ENCODE data around the gene MLLT3. TPM values are rescaled to one million over a fixed set of nuclear protein-coding genes. Genes with fewer than 3 reads are reported as not detected.

Gene MLLT3
- total and polyA plus RNA-seq, 2 experiments from 2014 or later, result 13.7 to 39.2 TPM

- Histone ChIP-seq H4K20me1 (ENCODE audit: insufficient read depth, poor library complexity, severe bottlenecking) (peaks cover 4% of the 10 kb centered on the region), H2AFZ (no peak overlapping the region), H3K36me3 (replicated peaks; ENCODE audit: insufficient read depth, low read depth) (no peaks in the 10 kb centered on the region), H3K79me2 (peaks cover 85% of the 10 kb centered on the region), H3K4me2 (no peak overlapping the region), H3K27ac (no peak overlapping the region), H3K27me3 (no peaks in the 10 kb centered on the region), H3K4me1 (ENCODE audit: insufficient read depth) (peaks cover 4% of the 10 kb centered on the region), H3K9me2 (replicated peaks; ENCODE audit: insufficient read depth) (no peaks in the 10 kb centered on the region), H3K4me3 (no peak overlapping the region), H3K9me3 (ENCODE audit: low read depth) (no peaks in the 10 kb centered on the region)
- TF ChIP-seq EZH2phosphoT487 (IDR thresholded peaks at IDR 0.05; ENCODE audit: low read depth, severe bottlenecking, unreplicated experiment) (no peak), CTCF (IDR thresholded peaks at IDR 0.05; ENCODE audit: poor library complexity) (no peak), EZH2 (IDR thresholded peaks at IDR 0.05; ENCODE audit: borderline replicate concordance) (no peak)
- DNase-seq (ENCODE audit: low spot score), result no peak
- WGBS (ENCODE audit: low lambda C conversion rate, missing lambda C conversion rate), result 92% methylated on average over 11 of the region's 11 CpGs
Observed at GRCh38 chr9:20506099-20506900, 116.0 kb downstream of the MLLT3 start.

GRCh38 chr9:20505574-20505973 lies 116.7 kb downstream of the MLLT3 start:
- no peak overlapping the region for H3K4me3 ChIP-seq
- DNase-seq (ENCODE audit: low spot score), result no peak
- H2AFZ ChIP-seq, result no peak overlapping the region
- H3K4me2 ChIP-seq, result no peak overlapping the region
- 88% methylated on average over 5 of the region's 5 CpGs for WGBS (ENCODE audit: low lambda C conversion rate, missing lambda C conversion rate)
- H3K36me3 ChIP-seq (replicated peaks; ENCODE audit: insufficient read depth, low read depth), result no peaks in the 10 kb centered on the region
- peaks cover 4% of the 10 kb centered on the region for H3K4me1 ChIP-seq (ENCODE audit: insufficient read depth)
- no peaks in the 10 kb centered on the region for H3K9me3 ChIP-seq (ENCODE audit: low read depth)
- no peak overlapping the region for H3K27ac ChIP-seq
- H3K79me2 ChIP-seq, result peaks cover 85% of the 10 kb centered on the region
- no peaks in the 10 kb centered on the region for H3K9me2 ChIP-seq (replicated peaks; ENCODE audit: insufficient read depth)
- TF ChIP-seq EZH2 (IDR thresholded peaks at IDR 0.05; ENCODE audit: borderline replicate concordance), result no peak
- TF ChIP-seq CTCF (IDR thresholded peaks at IDR 0.05; ENCODE audit: poor library complexity), result no peak
- TF ChIP-seq EZH2phosphoT487 (IDR thresholded peaks at IDR 0.05; ENCODE audit: low read depth, severe bottlenecking, unreplicated experiment), result no peak
- H4K20me1 ChIP-seq (ENCODE audit: insufficient read depth, poor library complexity, severe bottlenecking), result peaks cover 4% of the 10 kb centered on the region
- H3K27me3 ChIP-seq, result no peaks in the 10 kb centered on the region

GRCh38 chr9:20504930-20505329 lies 117.4 kb downstream of the MLLT3 start:
- peaks cover 3% of the 10 kb centered on the region for H3K4me1 ChIP-seq (ENCODE audit: insufficient read depth)
- TF ChIP-seq CTCF (IDR thresholded peaks at IDR 0.05; ENCODE audit: poor library complexity), result no peak

More at GRCh38 chr9:20504930-20505329, 117.4 kb downstream of the MLLT3 start:
- no peak overlapping the region for H3K27ac ChIP-seq
- H3K4me2 ChIP-seq, result no peak overlapping the region
- H4K20me1 ChIP-seq (ENCODE audit: insufficient read depth, poor library complexity, severe bottlenecking), result peaks cover 4% of the 10 kb centered on the region
- no peak for DNase-seq (ENCODE audit: low spot score)
- peaks cover 82% of the 10 kb centered on the region for H3K79me2 ChIP-seq
- H3K36me3 ChIP-seq (replicated peaks; ENCODE audit: insufficient read depth, low read depth), result no peaks in the 10 kb centered on the region
- H3K4me3 ChIP-seq, result no peak overlapping the region
- no peak overlapping the region for H2AFZ ChIP-seq
- no peaks in the 10 kb centered on the region for H3K9me2 ChIP-seq (replicated peaks; ENCODE audit: insufficient read depth)
- H3K27me3 ChIP-seq, result no peaks in the 10 kb centered on the region
- no peaks in the 10 kb centered on the region for H3K9me3 ChIP-seq (ENCODE audit: low read depth)
- WGBS (ENCODE audit: low lambda C conversion rate, missing lambda C conversion rate), result 97% methylated on average over 1 of the region's 1 CpG
